OCI-LY1 (cell line): ENCODE results near the gene PTGDS.

Experiments used
- CTCF ChIP-seq: fragments of 200-600 bp; sonication (generic), shearing (Covaris generic); IDR thresholded peaks from 2 replicates; pipeline ENCODE4 v1.5.1; 2017; ENCODE audit warnings: mild to moderate bottlenecking, antibody characterized with exemption, low read length, moderate library complexity, mixed read lengths
- EZH2 ChIP-seq: fragments of 200-600 bp; sonication (generic), shearing (Covaris generic); IDR thresholded peaks from 2 replicates; pipeline ENCODE4 v1.8.0; 2017; ENCODE audit warnings: borderline replicate concordance, mixed run types, mild to moderate bottlenecking, antibody characterized with exemption, low read length, moderate library complexity, mixed read lengths

- no peak for TF ChIP-seq CTCF
- TF ChIP-seq EZH2 = no peak
These were observed 14.9 kb downstream of the PTGDS start, which contains the start of gene PAXX for GRCh38 chr9:136991993-136992818.
